Measurements from ENCODE around the gene AGAP1.

Gene AGAP1

GRCh38 chr2:235843591-235844395, 349.9 kb downstream of the AGAP1 start:
- TF ChIP-seq CTCF (IDR thresholded peaks at IDR 0.05; ENCODE audit: low read depth, low read length, poor library complexity, severe bottlenecking) (no peak), EZH2phosphoT487 (IDR thresholded peaks at IDR 0.05; ENCODE audit: borderline replicate concordance, low read length) (no peak)
- H3K27ac ChIP-seq (ENCODE audit: low read depth, low read length): no peak overlapping the region
- no peaks in the 10 kb centered on the region for H3K36me3 ChIP-seq (ENCODE audit: control insufficient read depth, low read length)
- no peaks in the 10 kb centered on the region for H3K4me1 ChIP-seq (ENCODE audit: control insufficient read depth, low read length)
- no peaks in the 10 kb centered on the region for H3K9me3 ChIP-seq (ENCODE audit: control insufficient read depth, insufficient read depth, low read length)
- H3K27me3 ChIP-seq (ENCODE audit: control insufficient read depth, low read length): no peaks in the 10 kb centered on the region
- no peaks in the 10 kb centered on the region for H3F3A ChIP-seq (ENCODE audit: control insufficient read depth, insufficient read depth)
- H3K79me2 ChIP-seq (ENCODE audit: control insufficient read depth, low read length): no peaks in the 10 kb centered on the region
- H3K4me3 ChIP-seq (ENCODE audit: low read length): no peak overlapping the region
- no peak overlapping the region for H3K4me2 ChIP-seq (ENCODE audit: low read length)
- no peaks in the 10 kb centered on the region for H3K9me2 ChIP-seq (replicated peaks; ENCODE audit: control insufficient read depth, low read length)
- H4K20me1 ChIP-seq (ENCODE audit: control insufficient read depth, insufficient read depth, low read depth, low read length): no peaks in the 10 kb centered on the region

- no peaks in the 10 kb centered on the region for H4K20me1 ChIP-seq (ENCODE audit: control insufficient read depth, insufficient read depth, low read depth, low read length)
- no peak overlapping the region for H3K4me2 ChIP-seq (ENCODE audit: low read length)
- no peaks in the 10 kb centered on the region for H3K9me2 ChIP-seq (replicated peaks; ENCODE audit: control insufficient read depth, low read length)
- H3F3A ChIP-seq (ENCODE audit: control insufficient read depth, insufficient read depth): no peaks in the 10 kb centered on the region
- H3K9me3 ChIP-seq (ENCODE audit: control insufficient read depth, insufficient read depth, low read length): no peaks in the 10 kb centered on the region
- no peaks in the 10 kb centered on the region for H3K36me3 ChIP-seq (ENCODE audit: control insufficient read depth, low read length)
- H3K4me1 ChIP-seq (ENCODE audit: control insufficient read depth, low read length): no peaks in the 10 kb centered on the region
- no peaks in the 10 kb centered on the region for H3K27me3 ChIP-seq (ENCODE audit: control insufficient read depth, low read length)
- no peak overlapping the region for H3K27ac ChIP-seq (ENCODE audit: low read depth, low read length)
- TF ChIP-seq EZH2phosphoT487 (IDR thresholded peaks at IDR 0.05; ENCODE audit: borderline replicate concordance, low read length): no peak
- no peaks in the 10 kb centered on the region for H3K79me2 ChIP-seq (ENCODE audit: control insufficient read depth, low read length)
- H3K4me3 ChIP-seq (ENCODE audit: low read length): no peak overlapping the region
Observed at GRCh38 chr2:235844561-235844960, 350.7 kb downstream of the AGAP1 start.

GRCh38 chr2:235845245-235845644, 351.4 kb downstream of the AGAP1 start:
- Histone ChIP-seq H3K79me2 (ENCODE audit: control insufficient read depth, low read length) (no peaks in the 10 kb centered on the region), H3F3A (ENCODE audit: control insufficient read depth, insufficient read depth) (no peaks in the 10 kb centered on the region), H3K9me2 (replicated peaks; ENCODE audit: control insufficient read depth, low read length) (no peaks in the 10 kb centered on the region), H3K36me3 (ENCODE audit: control insufficient read depth, low read length) (no peaks in the 10 kb centered on the region), H3K4me3 (ENCODE audit: low read length) (no peak overlapping the region), H3K27ac (ENCODE audit: low read depth, low read length) (no peak overlapping the region), H3K9me3 (ENCODE audit: control insufficient read depth, insufficient read depth, low read length) (no peaks in the 10 kb centered on the region), H4K20me1 (ENCODE audit: control insufficient read depth, insufficient read depth, low read depth, low read length) (no peaks in the 10 kb centered on the region), H3K27me3 (ENCODE audit: control insufficient read depth, low read length) (no peaks in the 10 kb centered on the region), H3K4me1 (ENCODE audit: control insufficient read depth, low read length) (no peaks in the 10 kb centered on the region), H3K4me2 (ENCODE audit: low read length) (no peak overlapping the region)
- TF ChIP-seq CTCF (IDR thresholded peaks at IDR 0.05; ENCODE audit: low read depth, low read length, poor library complexity, severe bottlenecking) (no peak), EZH2phosphoT487 (IDR thresholded peaks at IDR 0.05; ENCODE audit: borderline replicate concordance, low read length) (no peak)

GRCh38 chr2:235847576-235847975, 353.7 kb downstream of the AGAP1 start:
- Histone ChIP-seq H3K4me3 (ENCODE audit: low read length) (no peak overlapping the region), H3K79me2 (ENCODE audit: control insufficient read depth, low read length) (no peaks in the 10 kb centered on the region), H3K4me2 (ENCODE audit: low read length) (no peak overlapping the region), H4K20me1 (ENCODE audit: control insufficient read depth, insufficient read depth, low read depth, low read length) (no peaks in the 10 kb centered on the region), H3K27ac (ENCODE audit: low read depth, low read length) (no peak overlapping the region), H3K4me1 (ENCODE audit: control insufficient read depth, low read length) (no peaks in the 10 kb centered on the region), H3K9me2 (replicated peaks; ENCODE audit: control insufficient read depth, low read length) (no peaks in the 10 kb centered on the region), H3K27me3 (ENCODE audit: control insufficient read depth, low read length) (no peaks in the 10 kb centered on the region), H3K9me3 (ENCODE audit: control insufficient read depth, insufficient read depth, low read length) (no peaks in the 10 kb centered on the region), H3F3A (ENCODE audit: control insufficient read depth, insufficient read depth) (no peaks in the 10 kb centered on the region), H3K36me3 (ENCODE audit: control insufficient read depth, low read length) (no peaks in the 10 kb centered on the region)
- no peak for TF ChIP-seq CTCF (IDR thresholded peaks at IDR 0.05; ENCODE audit: low read depth, low read length, poor library complexity, severe bottlenecking)
- TF ChIP-seq EZH2phosphoT487 (IDR thresholded peaks at IDR 0.05; ENCODE audit: borderline replicate concordance, low read length): no peak

Data from DOHH2 (cell line).